HG02938 (cell line): Measurements from ENCODE around the gene ATG2B.
A peak's percentile ranks its signal among the peaks of the same experiment; 100 is the strongest.

ENCODE experiments used
- ATAC-seq: cut with Tn5 transposase; IDR thresholded peaks from one replicate; pipeline ENCODE4 v1.9.1; 2021; ENCODE audit warnings: mild to moderate bottlenecking, moderate library complexity; ENCODE audit not compliant: unreplicated experiment

ATG2B gene, protein sequence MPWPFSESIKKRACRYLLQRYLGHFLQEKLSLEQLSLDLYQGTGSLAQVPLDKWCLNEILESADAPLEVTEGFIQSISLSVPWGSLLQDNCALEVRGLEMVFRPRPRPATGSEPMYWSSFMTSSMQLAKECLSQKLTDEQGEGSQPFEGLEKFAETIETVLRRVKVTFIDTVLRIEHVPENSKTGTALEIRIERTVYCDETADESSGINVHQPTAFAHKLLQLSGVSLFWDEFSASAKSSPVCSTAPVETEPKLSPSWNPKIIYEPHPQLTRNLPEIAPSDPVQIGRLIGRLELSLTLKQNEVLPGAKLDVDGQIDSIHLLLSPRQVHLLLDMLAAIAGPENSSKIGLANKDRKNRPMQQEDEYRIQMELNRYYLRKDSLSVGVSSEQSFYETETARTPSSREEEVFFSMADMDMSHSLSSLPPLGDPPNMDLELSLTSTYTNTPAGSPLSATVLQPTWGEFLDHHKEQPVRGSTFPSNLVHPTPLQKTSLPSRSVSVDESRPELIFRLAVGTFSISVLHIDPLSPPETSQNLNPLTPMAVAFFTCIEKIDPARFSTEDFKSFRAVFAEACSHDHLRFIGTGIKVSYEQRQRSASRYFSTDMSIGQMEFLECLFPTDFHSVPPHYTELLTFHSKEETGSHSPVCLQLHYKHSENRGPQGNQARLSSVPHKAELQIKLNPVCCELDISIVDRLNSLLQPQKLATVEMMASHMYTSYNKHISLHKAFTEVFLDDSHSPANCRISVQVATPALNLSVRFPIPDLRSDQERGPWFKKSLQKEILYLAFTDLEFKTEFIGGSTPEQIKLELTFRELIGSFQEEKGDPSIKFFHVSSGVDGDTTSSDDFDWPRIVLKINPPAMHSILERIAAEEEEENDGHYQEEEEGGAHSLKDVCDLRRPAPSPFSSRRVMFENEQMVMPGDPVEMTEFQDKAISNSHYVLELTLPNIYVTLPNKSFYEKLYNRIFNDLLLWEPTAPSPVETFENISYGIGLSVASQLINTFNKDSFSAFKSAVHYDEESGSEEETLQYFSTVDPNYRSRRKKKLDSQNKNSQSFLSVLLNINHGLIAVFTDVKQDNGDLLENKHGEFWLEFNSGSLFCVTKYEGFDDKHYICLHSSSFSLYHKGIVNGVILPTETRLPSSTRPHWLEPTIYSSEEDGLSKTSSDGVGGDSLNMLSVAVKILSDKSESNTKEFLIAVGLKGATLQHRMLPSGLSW (N-terminal part only)

GRCh38 chr14:96362965-96363750 lies at the start of gene ATG2B, which contains the start of gene GSKIP:
Gene ATG2B (minus strand): TSS chr14:96363341. CDS start chr14:96362976, 365 bp downstream.
Gene GSKIP (plus strand): TSS chr14:96363526. CDS start chr14:96382248, 18,722 bp downstream.
- ATAC-seq, result peak; percentile 59

- no peak for ATAC-seq
Measured at GRCh38 chr14:96410119-96410518, 47.0 kb upstream of the ATG2B start.

DNA sequence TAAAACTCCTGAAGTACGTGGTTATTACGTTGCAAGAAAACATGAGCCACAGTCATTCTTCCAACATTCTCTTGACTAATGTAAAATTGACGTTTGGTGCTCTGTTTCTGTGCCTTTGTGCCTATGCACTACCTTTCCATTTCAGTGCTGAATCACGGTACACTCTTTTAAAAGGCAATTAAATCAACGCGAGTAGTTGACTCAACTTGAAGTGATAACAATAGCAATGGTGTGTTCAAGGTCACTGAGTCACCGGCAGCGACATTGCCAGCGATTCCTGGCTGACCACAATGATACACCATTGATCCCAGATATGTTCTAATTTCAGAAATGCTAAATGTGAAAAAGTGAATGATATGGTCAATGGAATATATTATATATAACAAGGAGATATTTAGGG lies 46.6 kb upstream of the ATG2B start:
- ATAC-seq, result no peak

DNA sequence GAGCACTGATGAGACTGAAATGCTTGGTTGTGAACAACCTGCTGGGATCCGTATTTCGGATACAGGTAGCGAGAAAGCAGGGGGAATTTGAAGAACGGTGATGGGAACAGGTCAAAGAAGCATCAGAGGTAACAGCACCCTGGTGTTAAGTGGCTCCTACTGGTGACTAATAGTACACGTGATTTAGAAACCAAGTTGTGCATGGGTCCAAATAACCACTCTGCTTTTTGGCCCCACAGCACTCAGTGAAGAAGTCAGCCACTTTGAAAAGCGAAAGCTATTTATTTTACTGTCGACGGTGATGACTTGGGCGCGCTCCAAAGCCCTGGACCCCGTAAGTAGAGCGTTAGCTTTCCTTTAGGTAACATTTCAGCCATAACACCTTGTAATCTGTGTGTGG lies 45.5 kb upstream of the ATG2B start:
- no peak for ATAC-seq

DNA sequence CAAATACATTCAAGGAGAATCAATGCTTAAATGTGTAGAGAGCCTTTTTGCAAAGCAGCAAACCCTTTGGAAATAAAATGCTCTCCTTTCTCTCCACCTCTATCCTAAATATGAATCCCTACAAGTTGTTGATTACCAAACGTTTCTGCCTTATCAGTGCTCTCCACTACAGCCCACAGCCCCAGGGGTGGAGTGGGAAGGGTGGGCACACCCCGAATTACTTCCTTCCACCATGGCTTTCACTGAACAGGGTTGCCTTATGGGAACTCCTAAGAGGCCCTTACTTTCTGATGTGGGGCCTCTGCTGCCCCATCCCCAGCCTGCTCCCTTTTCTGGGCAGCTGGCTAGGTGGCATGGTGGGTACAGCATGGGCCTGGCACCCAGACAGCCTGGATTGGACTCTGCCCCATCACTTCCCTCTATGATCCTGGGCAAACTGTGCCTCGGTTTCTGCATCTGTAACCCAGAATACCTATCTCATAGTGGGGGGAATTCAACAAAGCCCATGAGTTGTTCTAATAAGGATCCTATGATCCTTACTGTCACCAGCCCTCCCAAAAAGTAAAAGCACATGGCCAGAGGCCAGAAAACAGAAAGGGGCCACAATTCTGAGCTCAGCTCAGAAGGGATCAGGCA lies 44.9 kb upstream of the ATG2B start:
- no peak for ATAC-seq

GRCh38 chr14:96405677-96406076 lies 42.5 kb upstream of the ATG2B start:
- ATAC-seq, result no peak

- no peak for ATAC-seq
Measured at GRCh38 chr14:96403409-96403808, 40.3 kb upstream of the ATG2B start.

GRCh38 chr14:96400495-96400894 lies 37.4 kb upstream of the ATG2B start:
- ATAC-seq, result no peak

DNA sequence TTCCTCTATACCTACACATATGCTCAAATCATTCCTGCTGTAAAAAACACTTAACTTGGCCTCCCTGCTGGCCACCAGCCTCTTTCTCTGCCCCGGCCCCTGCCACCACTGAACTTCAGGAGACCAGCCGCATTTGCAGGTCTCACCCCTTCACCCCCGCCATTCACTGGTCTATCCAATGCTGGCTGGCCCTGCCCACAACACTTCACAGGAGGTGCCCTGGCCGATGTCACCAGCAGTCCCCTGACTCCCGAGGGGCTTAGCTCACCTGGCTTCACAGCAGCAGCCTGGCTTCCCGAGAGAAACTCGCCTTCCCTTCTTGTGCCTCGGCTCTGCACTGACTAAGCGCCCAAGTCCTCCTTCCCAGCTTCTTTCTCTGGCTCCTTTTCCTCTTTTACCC lies 36.3 kb upstream of the ATG2B start:
- ATAC-seq, result no peak

DNA sequence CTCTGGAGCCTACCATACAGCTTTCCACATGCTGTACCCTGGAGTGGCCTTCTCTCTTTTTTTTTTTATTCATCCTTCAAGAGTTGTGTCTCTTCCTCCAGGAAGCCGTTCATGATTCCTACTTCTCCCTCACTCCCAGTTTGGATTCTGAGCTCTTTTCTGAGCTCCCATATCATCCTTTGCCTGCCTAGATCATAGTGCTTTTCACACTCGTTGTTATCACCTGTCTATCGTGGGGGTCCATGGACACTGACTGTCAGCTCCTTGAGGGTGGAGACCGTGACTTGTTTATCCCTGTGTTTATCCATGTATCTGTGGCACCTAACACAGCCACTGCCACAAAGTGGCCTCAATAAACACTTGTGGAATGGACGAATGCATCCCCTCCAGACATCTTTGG lies 35.8 kb upstream of the ATG2B start:
- ATAC-seq, result no peak

DNA sequence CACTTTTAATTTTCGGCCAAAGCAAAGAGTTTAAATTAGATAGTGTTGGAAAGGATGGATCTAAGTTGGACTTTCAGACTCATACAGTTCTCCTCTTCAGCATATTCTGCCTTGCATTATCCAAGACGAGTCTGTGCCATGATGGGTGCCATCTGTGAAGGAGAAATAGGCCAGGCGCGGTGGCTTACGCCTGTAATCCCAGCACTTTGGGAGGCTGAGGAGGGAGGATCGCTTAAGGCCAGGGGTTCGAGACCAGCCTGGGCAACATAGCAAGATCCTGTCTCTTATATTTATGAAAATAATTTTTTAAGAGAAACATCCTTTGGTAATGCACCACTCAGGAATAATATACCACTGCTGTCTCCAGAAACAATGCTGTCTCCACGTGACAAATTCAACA lies 35.3 kb upstream of the ATG2B start:
- ATAC-seq, result no peak

GRCh38 chr14:96394047-96394815 lies 31.1 kb upstream of the ATG2B start:
- ATAC-seq, result no peak

- no peak for ATAC-seq
Measured at GRCh38 chr14:96393071-96393691, 30.0 kb upstream of the ATG2B start.

GRCh38 chr14:96391293-96392118 lies 28.4 kb upstream of the ATG2B start:
- ATAC-seq, result peak; percentile 83

DNA sequence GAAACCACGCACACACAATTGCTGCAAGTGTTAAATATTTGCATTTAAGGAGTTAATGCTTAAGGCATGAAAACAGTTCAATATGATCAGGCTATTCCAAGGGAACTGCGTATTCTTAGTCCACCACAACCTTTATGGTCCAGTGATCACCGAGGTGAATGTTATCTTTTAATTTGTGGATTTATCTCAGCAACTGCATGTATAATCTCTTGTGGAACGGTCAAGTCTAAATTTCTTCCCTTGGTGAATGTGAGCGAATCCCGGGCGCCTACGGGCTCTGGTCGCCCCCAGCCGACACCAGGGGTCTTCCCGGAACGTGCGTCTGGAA lies 27.8 kb upstream of the ATG2B start:
- ATAC-seq, result no peak

- ATAC-seq, result no peak
Measured at GRCh38 chr14:96385385-96385784, 22.2 kb upstream of the ATG2B start.

- ATAC-seq, result no peak
Measured at GRCh38 chr14:96384740-96385139, 21.6 kb upstream of the ATG2B start.

GRCh38 chr14:96384053-96384452 lies 20.9 kb upstream of the ATG2B start:
- no peak for ATAC-seq
